H1 (cell line): Measurements from ENCODE around the gene SLC24A4. TPM values are rescaled to one million over a fixed set of nuclear protein-coding genes. Genes with fewer than 3 reads are reported as not detected.

Source experiments
- CTCF ChIA-PET: fragments of 300-600 bp; sonication (Branson Sonifier 250); formaldehyde crosslinking; loops from one replicate; lab custom pipeline; 2021; ENCODE audit not compliant: partially characterized antibody; lab: Charles Lee
- POLR2A ChIA-PET: fragments of 300-600 bp; sonication (Branson Sonifier 250); formaldehyde crosslinking; loops from one replicate; lab custom pipeline; 2021; ENCODE audit warnings: inconsistent platforms; ENCODE audit not compliant: partially characterized antibody; lab: Charles Lee
- DNase-seq, 2 experiments: peaks; one replicate each; pipeline versions ENCODE4 v3.0.0 to v3.0.0-alpha.2; 2010 to 2022; ENCODE audit warnings: low spot score in 2 of 2, low read depth in 1 of 2, mixed read lengths in 1 of 2
- FAIRE-seq: peaks from 2 replicates; lab custom pipeline; 2011; peaks lifted over from hg19 to GRCh38; lab: Jason Lieb, UNC
- H2AFZ ChIP-seq: 2 replicates; pipeline ENCODE4 v1.8.1; 2012; ENCODE audit warnings: low read length, inconsistent platforms
- H2AK5ac ChIP-seq: 2 replicates; pipeline ENCODE4 v1.6.1; 2013; ENCODE audit warnings: low read depth, low read length
- H2BK120ac ChIP-seq: replicated peaks from 2 replicates; pipeline ENCODE3; 2013; ENCODE audit warnings: low read depth, low read length, inconsistent platforms
- H2BK12ac ChIP-seq: 2 replicates; pipeline ENCODE4 v1.6.1; 2013; ENCODE audit warnings: low read depth, low read length
- H2BK15ac ChIP-seq: 2 replicates; pipeline ENCODE4 v1.6.1; 2013; ENCODE audit warnings: low read length
- H2BK20ac ChIP-seq: 2 replicates; pipeline ENCODE4 v1.6.1; 2013; ENCODE audit warnings: low read length
- H2BK5ac ChIP-seq: 2 replicates; pipeline ENCODE4 v1.6.1; 2013; ENCODE audit warnings: low read depth, low read length
- H3K14ac ChIP-seq: 2 replicates; pipeline ENCODE4 v1.6.1; 2013; ENCODE audit warnings: inconsistent platforms; ENCODE audit not compliant: insufficient read length
- H3K18ac ChIP-seq: 2 replicates; pipeline ENCODE4 v1.6.1; 2013; ENCODE audit warnings: low read length; ENCODE audit errors: extremely low read depth
- H3K23ac ChIP-seq: 2 replicates; pipeline ENCODE4 v1.6.1; 2013; ENCODE audit warnings: inconsistent platforms; ENCODE audit not compliant: insufficient read length
- H3K23me2 ChIP-seq: 2 replicates; pipeline ENCODE4 v1.6.1; 2013; ENCODE audit warnings: low read depth, low read length
- H3K27ac ChIP-seq: 2 replicates; pipeline ENCODE4 v1.6.1; 2011; ENCODE audit warnings: low read depth, low read length, inconsistent platforms
- H3K27me3 ChIP-seq, 4 experiments: replicated peaks in 1 of 4; 1 replicate in 1 of 4; 2 replicates in 3 of 4; pipeline versions ENCODE4 v1.6.1 to v1.8.1; 2011 to 2013; ENCODE audit warnings: low read length in 3 of 4, mild to moderate bottlenecking in 3 of 4, inconsistent platforms in 2 of 4, mixed read lengths in 2 of 4, moderate library complexity in 1 of 4; ENCODE audit not compliant: control insufficient read depth in 3 of 4, insufficient read depth in 3 of 4; ENCODE audit errors: extremely low read depth in 1 of 4
- H3K36me3 ChIP-seq, 4 experiments: 2 replicates each; pipeline versions ENCODE4 v1.6.1 to v1.8.1; 2011 to 2013; ENCODE audit warnings: mild to moderate bottlenecking in 4 of 4, low read length in 3 of 4, moderate library complexity in 2 of 4, control low read depth in 1 of 4, inconsistent platforms in 1 of 4; ENCODE audit not compliant: insufficient read depth in 4 of 4, control insufficient read depth in 2 of 4
- H3K4ac ChIP-seq: replicated peaks from 2 replicates; pipeline ENCODE3; 2013; ENCODE audit warnings: low read length, low read depth, mixed read lengths, inconsistent platforms; ENCODE audit not compliant: insufficient read length
- H3K4me1 ChIP-seq, 4 experiments: replicated peaks in 1 of 4; 1 replicate in 1 of 4; 2 replicates in 3 of 4; pipeline versions ENCODE4 v1.6.1 to v1.8.1; 2011 to 2013; ENCODE audit warnings: low read length in 3 of 4, inconsistent platforms in 2 of 4, mixed read lengths in 1 of 4; ENCODE audit not compliant: insufficient read depth in 4 of 4, control insufficient read depth in 3 of 4
- H3K4me2 ChIP-seq, 2 experiments: 2 replicates each; pipeline versions ENCODE4 v1.6.1 to v1.8.1; 2011 to 2013; ENCODE audit warnings: low read depth in 2 of 2, low read length in 2 of 2, control low read depth in 1 of 2, inconsistent platforms in 1 of 2, mild to moderate bottlenecking in 1 of 2; ENCODE audit not compliant: insufficient read depth in 1 of 2
- H3K4me3 ChIP-seq, 4 experiments: fragments of 200-600, 300-600 bp in 1 of 4; sonication (generic), shearing (Covaris generic), sonication (Bioruptor Twin) in 1 of 4; 2 replicates each; pipeline versions ENCODE4 v1.5.1 to v1.8.1; 2011 to 2016; ENCODE audit warnings: low read length in 4 of 4, low read depth in 3 of 4, control low read depth in 2 of 4, inconsistent platforms in 2 of 4, mild to moderate bottlenecking in 2 of 4, mixed read lengths in 1 of 4, moderate library complexity in 1 of 4; ENCODE audit not compliant: insufficient read depth in 2 of 4; ENCODE audit errors: extremely low read depth in 1 of 4
- H3K56ac ChIP-seq: replicated peaks from 2 replicates; pipeline ENCODE3; 2013; ENCODE audit warnings: low read depth, mild to moderate bottlenecking, mixed read lengths, low read length, inconsistent platforms; ENCODE audit not compliant: insufficient read length
- H3K79me1 ChIP-seq: 2 replicates; pipeline ENCODE4 v1.6.1; 2013; ENCODE audit warnings: low read depth, low read length, control low read depth
- H3K79me2 ChIP-seq, 2 experiments: 2 replicates each; pipeline versions ENCODE4 v1.6.1 to v1.8.1; 2012 to 2013; ENCODE audit warnings: low read length in 2 of 2, mild to moderate bottlenecking in 2 of 2, inconsistent platforms in 1 of 2; ENCODE audit not compliant: insufficient read depth in 2 of 2, control insufficient read depth in 1 of 2
- H3K9ac ChIP-seq, 4 experiments: replicated peaks in 1 of 4; 1 replicate in 1 of 4; 2 replicates in 3 of 4; pipeline versions ENCODE4 v1.6.1 to v1.8.1; 2011 to 2013; ENCODE audit warnings: low read depth in 3 of 4, low read length in 3 of 4, control low read depth in 2 of 4, mild to moderate bottlenecking in 2 of 4, moderate library complexity in 2 of 4, inconsistent platforms in 1 of 4; ENCODE audit errors: extremely low read depth in 1 of 4
- H3K9me3 ChIP-seq, 2 experiments: 2 replicates each; pipeline versions ENCODE4 v1.6.1 to v1.8.1; 2012 to 2013; ENCODE audit warnings: mild to moderate bottlenecking in 2 of 2, moderate library complexity in 2 of 2, control low read depth in 1 of 2, inconsistent platforms in 1 of 2, low read depth in 1 of 2, low read length in 1 of 2, mixed read lengths in 1 of 2; ENCODE audit not compliant: insufficient read depth in 2 of 2
- H4K20me1 ChIP-seq, 2 experiments: replicated peaks in 1 of 2; 2 replicates each; pipeline versions ENCODE3 to v1.8.1; 2011 to 2013; ENCODE audit warnings: inconsistent platforms in 2 of 2, low read length in 2 of 2, mild to moderate bottlenecking in 1 of 2; ENCODE audit not compliant: insufficient read depth in 2 of 2, control insufficient read depth in 1 of 2
- H4K5ac ChIP-seq: 2 replicates; pipeline ENCODE4 v1.6.1; 2013; ENCODE audit warnings: low read length, low read depth, mixed read lengths, inconsistent platforms; ENCODE audit not compliant: insufficient read length
- H4K8ac ChIP-seq: 2 replicates; pipeline ENCODE4 v1.8.0; 2013; ENCODE audit warnings: mild to moderate bottlenecking, moderate library complexity, low read length, inconsistent platforms; ENCODE audit not compliant: insufficient read depth; ENCODE audit errors: extremely low read depth
- H4K91ac ChIP-seq: replicated peaks from 2 replicates; pipeline ENCODE3; 2013; ENCODE audit warnings: low read length, mixed read lengths, inconsistent platforms; ENCODE audit not compliant: insufficient read length
- CBX8 ChIP-seq: fragments of 300-800, 300-1000 bp; sonication (generic); IDR thresholded peaks from 2 replicates; pipeline ENCODE4 v1.7.1; 2016; ENCODE audit warnings: low read depth, low read length, borderline replicate concordance
- CEBPB ChIP-seq: IDR thresholded peaks from 2 replicates; pipeline ENCODE4 v1.6.1; 2012; ENCODE audit warnings: low read depth, low read length
- CREB1 ChIP-seq: IDR thresholded peaks from 2 replicates; pipeline ENCODE4 v1.6.1; 2012; ENCODE audit warnings: inconsistent platforms
- EP300 ChIP-seq, 2 experiments: IDR thresholded peaks; 1 replicate in 1 of 2; 2 replicates in 1 of 2; pipeline ENCODE4 v1.6.1; 2011 to 2012; ENCODE audit warnings: low read depth in 2 of 2, low read length in 2 of 2, mild to moderate bottlenecking in 2 of 2, borderline replicate concordance in 1 of 2, inconsistent platforms in 1 of 2, moderate library complexity in 1 of 2
- EZH2 ChIP-seq: fragments of 200-600 bp; sonication (generic); IDR thresholded peaks from 2 replicates; pipeline ENCODE4 v1.7.1; 2012; ENCODE audit warnings: low read depth, mild to moderate bottlenecking, moderate library complexity, low read length, inconsistent platforms; ENCODE audit not compliant: severe bottlenecking
- KDM4A ChIP-seq: IDR thresholded peaks from one replicate; pipeline ENCODE4 v1.7.1; 2012; ENCODE audit warnings: low read depth, mild to moderate bottlenecking, moderate library complexity, low read length, inconsistent platforms; ENCODE audit not compliant: severe bottlenecking
- POLR2AphosphoS5 ChIP-seq: IDR thresholded peaks from 2 replicates; pipeline ENCODE4 v1.6.1; 2011; ENCODE audit warnings: low read depth, low read length
- RNF2 ChIP-seq: fragments of 200-900, 300-1000 bp; sonication (generic); IDR thresholded peaks from 2 replicates; pipeline ENCODE4 v1.7.1; 2016; ENCODE audit warnings: borderline replicate concordance, low read depth, mild to moderate bottlenecking, antibody characterized with exemption, low read length; ENCODE audit not compliant: poor library complexity, severe bottlenecking; ENCODE audit errors: missing control alignments
- SUZ12 ChIP-seq: fragments of 200-600 bp; sonication (generic); IDR thresholded peaks from 2 replicates; pipeline ENCODE4 v1.6.1; 2012; ENCODE audit warnings: mild to moderate bottlenecking, inconsistent platforms, low read length, moderate library complexity, mixed read lengths
- TAF7 ChIP-seq: optimal IDR thresholded peaks from 2 replicates; pipeline ENCODE3; 2011; ENCODE audit warnings: low read depth, mild to moderate bottlenecking, inconsistent platforms, low read length, moderate library complexity, borderline replicate concordance
- TBP ChIP-seq: IDR thresholded peaks from 2 replicates; pipeline ENCODE4 v1.6.1; 2011; ENCODE audit warnings: low read depth, low read length, improper control_type of control experiment
- ZNF274 ChIP-seq: IDR thresholded peaks from 2 replicates; pipeline ENCODE4 v1.7.0; 2012; ENCODE audit warnings: low read length, borderline replicate concordance; ENCODE audit errors: extremely low read depth
- WGBS, 2 experiments: shearing (Covaris generic) in 1 of 2; methylation state at CpG; one replicate each; pipeline versions ENCODE4 v1.1.6 to v1.1.7; 2013 to 2015; ENCODE audit warnings: low lambda C conversion rate in 2 of 2, mixed read lengths in 2 of 2, inconsistent platforms in 1 of 2, low coverage in 1 of 2, missing lambda C conversion rate in 1 of 2; ENCODE audit not compliant: insufficient replicate concordance in 2 of 2, insufficient coverage in 1 of 2, insufficient read length in 1 of 2; ENCODE audit errors: extremely low coverage in 1 of 2, missing lambda C conversion rate in 1 of 2; 5-methylcytosine and 5-hydroxymethylcytosine counted together
- polyA plus RNA-seq, 7 experiments: library from polyadenylated mRNA; depleted of rRNA in 3 of 7; stranded (reverse) in 5 of 7; unstranded in 2 of 7; fragments of >200 nt in 5 of 7; fragments of 200-250 nt in 2 of 7; gene quantifications; 1 replicate in 5 of 7; 2 replicates in 1 of 7; 4 replicates in 1 of 7; pipeline versions ENCODE4 v1.2.1 to v1.2.3, GENCODE V29; 2011 to 2013; ENCODE audit warnings: missing spikeins in 2 of 7, mixed read lengths in 2 of 7
- total RNA-seq: library from RNA; stranded (reverse); fragmentation: NEBNext Ultra II Directional; extraction: Animal tissue kit (Norgen Biotek cat#: 25700); gene quantifications from 2 replicates; pipeline ENCODE4 v1.2.1, GENCODE V29; 2021

The SLC24A4 gene
- total and polyA plus RNA-seq, 2 of the 8 experiments (the other 6 are each of a cell fraction or from before 2014, with no cell fraction given): 0.27 to 0.89 TPM

DNA sequence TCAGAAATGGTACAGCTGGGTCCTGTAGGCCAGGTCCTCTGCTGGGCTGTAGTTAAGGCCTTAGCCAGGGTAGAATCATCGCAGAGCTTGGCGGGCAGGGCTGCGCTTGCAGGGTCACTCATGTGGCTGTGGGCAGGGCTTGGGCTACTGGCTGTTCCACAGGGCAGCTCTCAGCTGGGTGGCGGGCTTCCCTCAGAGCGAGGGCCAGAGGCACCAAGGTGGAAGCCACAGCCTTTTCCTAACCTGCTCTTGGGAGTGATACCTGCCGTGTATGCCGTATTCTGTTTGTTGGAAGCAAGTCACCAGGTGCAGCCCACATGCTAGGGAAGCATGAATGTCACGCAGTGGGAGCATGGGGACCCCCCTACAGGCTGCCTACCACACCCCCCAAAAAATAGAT, 120.8 kb downstream of the SLC24A4 start:
- ChIA-PET CTCF (no interaction called here), POLR2A (no interaction called here)
- Histone ChIP-seq H3K27ac (no peak overlapping the region), H3K27me3 (no peaks in the 10 kb centered on the region), H2BK12ac (no peak overlapping the region), H2BK5ac (no peak overlapping the region), H3K23me2 (peaks cover 2% of the 10 kb centered on the region; the same call in 1 of the 2 replicates), H4K20me1 (peaks cover 0 to 2% of the 10 kb centered on the region in 2 experiments), H2AK5ac (no peak overlapping the region), H4K5ac (no peak overlapping the region), H3K4me1 (no peaks in the 10 kb centered on the region), H3K9ac (no peak overlapping the region), H3K18ac (no peak overlapping the region), H2BK20ac (no peak overlapping the region), H3K4ac (no peak overlapping the region), H4K91ac (no peak overlapping the region), H3K4me3 (no peak overlapping the region), H3K56ac (no peak overlapping the region), H3K79me1 (no peaks in the 10 kb centered on the region), H2AFZ (no peak overlapping the region; the same call in 1 of the 2 replicates), H4K8ac (no peak overlapping the region), H3K9me3 (peaks cover 0 to 4% of the 10 kb centered on the region in 2 experiments; a peak in 2 of 4 replicates), H3K14ac (no peak overlapping the region), H3K23ac (no peak overlapping the region), H3K36me3 (no peaks in the 10 kb centered on the region), H2BK120ac (no peak overlapping the region), H3K4me2 (no peak overlapping the region), H2BK15ac (no peak overlapping the region), H3K79me2 (no peaks in the 10 kb centered on the region)
- 87% methylated on average over 8 of the region's 8 CpGs; no CpG with 5 or more reads in 1 of the 2 experiments for WGBS, 2 experiments
- DNase-seq (no peak), FAIRE-seq (no peak)
- TF ChIP-seq SUZ12: no peak
- no peak for TF ChIP-seq EZH2
- no peak for TF ChIP-seq TAF7
- TF ChIP-seq RNF2: no peak
- TF ChIP-seq CEBPB: no peak
- TF ChIP-seq KDM4A: no peak
- no peak for TF ChIP-seq EP300 (IDR thresholded peaks at IDR 0.05; ENCODE audit: borderline replicate concordance in 1 of 2, low read depth in 2 of 2, low read length in 2 of 2)
- no peak for TF ChIP-seq TBP
- no peak for TF ChIP-seq CBX8
- no peak for TF ChIP-seq CREB1
- no peak for TF ChIP-seq POLR2AphosphoS5
- TF ChIP-seq ZNF274: no peak
